Osteoblast (primary cell): Measurements from ENCODE around the gene PEG3. TPM values are rescaled to one million over a fixed set of nuclear protein-coding genes. Genes with fewer than 3 reads are reported as not detected.

ENCODE experiments used
- DNase-seq: peaks from one replicate; pipeline ENCODE4 v3.0.0; 2011; ENCODE audit warnings: low spot score, mixed read lengths; ENCODE audit not compliant: insufficient read length; ENCODE audit errors: missing footprints
- H2AFZ ChIP-seq: 2 replicates; pipeline ENCODE4 v1.6.0; 2011; ENCODE audit warnings: mild to moderate bottlenecking, low read length
- H3K27ac ChIP-seq: 2 replicates; pipeline ENCODE4 v1.5.1; 2011; ENCODE audit warnings: mild to moderate bottlenecking, low read depth, low read length, moderate library complexity
- H3K27me3 ChIP-seq: 2 replicates; pipeline ENCODE4 v1.6.0; 2012; ENCODE audit warnings: mild to moderate bottlenecking, control low read depth, inconsistent platforms, low read length, moderate library complexity; ENCODE audit not compliant: insufficient read depth
- H3K36me3 ChIP-seq: 2 replicates; pipeline ENCODE4 v1.5.1; 2011; ENCODE audit warnings: mild to moderate bottlenecking, low read length, control low read depth, moderate library complexity; ENCODE audit not compliant: insufficient read depth
- H3K4me1 ChIP-seq: 2 replicates; pipeline ENCODE4 v1.5.1; 2011; ENCODE audit warnings: mild to moderate bottlenecking, low read length, control low read depth, moderate library complexity; ENCODE audit not compliant: insufficient read depth
- H3K4me2 ChIP-seq: 2 replicates; pipeline ENCODE4 v1.6.0; 2011; ENCODE audit warnings: mild to moderate bottlenecking, low read length; ENCODE audit not compliant: insufficient read depth
- H3K4me3 ChIP-seq: fragments of 200-600 bp; sonication (generic); 3 replicates; pipeline ENCODE4 v1.5.1; 2012; ENCODE audit warnings: mild to moderate bottlenecking, low read length, inconsistent platforms; ENCODE audit not compliant: insufficient read depth
- H3K79me2 ChIP-seq: 2 replicates; pipeline ENCODE4 v1.6.0; 2012; ENCODE audit warnings: mild to moderate bottlenecking, low read length, control low read depth, inconsistent platforms; ENCODE audit not compliant: insufficient read depth
- H3K9me3 ChIP-seq: 2 replicates; pipeline ENCODE4 v1.5.1; 2011; ENCODE audit warnings: low read depth, low read length, control low read depth
- H4K20me1 ChIP-seq: 2 replicates; pipeline ENCODE4 v1.6.0; 2012; ENCODE audit warnings: mild to moderate bottlenecking, low read length, control low read depth; ENCODE audit not compliant: insufficient read depth
- CTCF ChIP-seq: IDR thresholded peaks from 2 replicates; pipeline ENCODE4 v1.5.1; 2011; ENCODE audit warnings: mild to moderate bottlenecking, low read depth, low read length, moderate library complexity; ENCODE audit errors: extremely low read depth
- total RNA-seq: library from RNA; depleted of rRNA; stranded (reverse); fragments of >200 nt; gene quantifications from 2 replicates; pipeline ENCODE4 v1.2.3, GENCODE V29; 2012

PEG3 gene
- total RNA-seq = 1.2 and 1.8 TPM in 2 replicates

GRCh38 chr19:56840451-56841192 is at the start of gene PEG3, which contains the start of gene ZIM2:
PEG3 (minus strand) TSS chr19:56840726; CDS start chr19:56824655, 16,071 bp downstream.
ZIM2 (minus strand) TSS chr19:56840726; CDS start chr19:56824277, 16,449 bp downstream.
- H3K4me2 ChIP-seq = no peak within 1 kb of the TSS

GRCh38 chr19:56885173-56885985 is 44.9 kb upstream of the PEG3 start:
- no peaks in the 10 kb centered on the region for H3K36me3 ChIP-seq
- no peak for DNase-seq
- no peak overlapping the region for H3K4me2 ChIP-seq
- TF ChIP-seq CTCF = no peak
- H4K20me1 ChIP-seq = no peaks in the 10 kb centered on the region
- H3K9me3 ChIP-seq = no peaks in the 10 kb centered on the region
- no peak overlapping the region for H3K27ac ChIP-seq
- H2AFZ ChIP-seq = no peak overlapping the region
- H3K4me3 ChIP-seq = no peak overlapping the region
- no peaks in the 10 kb centered on the region for H3K27me3 ChIP-seq
- no peaks in the 10 kb centered on the region for H3K4me1 ChIP-seq
- no peaks in the 10 kb centered on the region for H3K79me2 ChIP-seq

More at GRCh38 chr19:56840451-56841192, at the start of gene PEG3, which contains the start of gene ZIM2:
- Histone ChIP-seq H3K36me3 (no peaks in the 10 kb centered on the region), H3K4me1 (no peaks in the 10 kb centered on the region), H4K20me1 (no peaks in the 10 kb centered on the region), H3K27ac (no peak within 1 kb of the TSS), H3K79me2 (no peaks in the 10 kb centered on the region), H3K4me3 (no peak within 1 kb of the TSS), H3K9me3 (no peaks in the 10 kb centered on the region), H3K27me3 (no peaks in the 10 kb centered on the region), H2AFZ (no peak within 1 kb of the TSS)
- DNase-seq = no peak
- TF ChIP-seq CTCF = no peak

GRCh38 chr19:56884441-56884840 is 43.9 kb upstream of the PEG3 start:
- DNase-seq = no peak
- Histone ChIP-seq H3K9me3 (no peaks in the 10 kb centered on the region), H3K4me1 (no peaks in the 10 kb centered on the region), H2AFZ (no peak overlapping the region), H3K4me3 (no peak overlapping the region), H3K36me3 (no peaks in the 10 kb centered on the region), H3K27ac (no peak overlapping the region), H3K79me2 (no peaks in the 10 kb centered on the region), H3K27me3 (no peaks in the 10 kb centered on the region), H4K20me1 (no peaks in the 10 kb centered on the region), H3K4me2 (no peak overlapping the region)
- no peak for TF ChIP-seq CTCF
